Esophagus muscularis mucosa (tissue), 4 donors: ENCODE measurements around the gene CNKSR2.

Source experiments
- CTCF ChIP-seq, 3 experiments: fragments of 200-600 bp in 2 of 3; fragments of 450-650 bp in 1 of 3; sonication (generic) in 2 of 3; IDR thresholded peaks; one replicate each; pipeline ENCODE4 v1.5.1; 2017 to 2019; ENCODE audit warnings: antibody characterized with exemption in 3 of 3, mild to moderate bottlenecking in 2 of 3, moderate library complexity in 1 of 3
- EP300 ChIP-seq: sonication (generic); formaldehyde crosslinking; IDR thresholded peaks from one replicate; pipeline ENCODE4 v1.6.1; 2017; ENCODE audit warnings: antibody characterized with exemption
- POLR2A ChIP-seq: fragments of 450-650 bp; IDR thresholded peaks from one replicate; pipeline ENCODE4 v1.6.1; 2017; ENCODE audit warnings: antibody characterized with exemption, moderate library complexity, mild to moderate bottlenecking, low read depth
- POLR2AphosphoS5 ChIP-seq, 2 donors: sonication (generic); formaldehyde crosslinking; IDR thresholded peaks; one replicate each; pipeline ENCODE4 v1.6.1; 2017; ENCODE audit warnings: antibody characterized with exemption in 2 of 2

GRCh38 chrX:21590012-21590776 is 216.0 kb downstream of the CNKSR2 start:
- TF ChIP-seq POLR2AphosphoS5 (IDR thresholded peaks at IDR 0.05) = no peak
- TF ChIP-seq EP300 = no peak
- no peak for TF ChIP-seq CTCF (IDR thresholded peaks at IDR 0.05)
- no peak for TF ChIP-seq POLR2A
